ENCODE results near the gene APOL5. TPM values are rescaled to one million over a fixed set of nuclear protein-coding genes. Genes with fewer than 3 reads are reported as not detected.
"Not testable (repeated sequence)": the region's sequence is repeated elsewhere in the genome, so short reads cannot be mapped to it uniquely, and the experiment has no call there.

Gene APOL5
- polyA plus RNA-seq, 1 donor (not counting 4 experiments of a cell fraction or from before 2014, with no cell fraction given) = not detected

- H3K4me1 ChIP-seq (ENCODE audit: control insufficient read depth, extremely low read depth, insufficient read depth, low read length) = peaks cover 6% of the 10 kb centered on the region
- no peak overlapping the region for H3K4me2 ChIP-seq (ENCODE audit: control insufficient read depth, extremely low read depth, insufficient read depth, low read depth, low read length)
- H3K27me3 ChIP-seq (ENCODE audit: control insufficient read depth, extremely low read depth, insufficient read depth, low read length) = no peaks in the 10 kb centered on the region
- H2AFZ ChIP-seq (ENCODE audit: control insufficient read depth, low read length) = no peak overlapping the region
- no peaks in the 10 kb centered on the region for H3K36me3 ChIP-seq (ENCODE audit: control insufficient read depth in 2 of 2, extremely low read depth in 1 of 2, insufficient read depth in 2 of 2, low read length in 2 of 2)
- DNase-seq (ENCODE audit: low read depth, low spot score) (no peak), FAIRE-seq (no peak)
- H3K9me3 ChIP-seq (ENCODE audit: control insufficient read depth, low read depth, low read length) = peaks cover 2% of the 10 kb centered on the region
- no peaks in the 10 kb centered on the region for H4K20me1 ChIP-seq (ENCODE audit: control insufficient read depth, extremely low read depth, insufficient read depth, low read length)
- no peak overlapping the region for H3K4me3 ChIP-seq (ENCODE audit: control insufficient read depth in 2 of 3, extremely low read depth in 1 of 3, insufficient read depth in 2 of 3, low read depth in 1 of 3, low read length in 3 of 3)
- no peaks in the 10 kb centered on the region for H3K9me1 ChIP-seq (ENCODE audit: control insufficient read depth, extremely low read depth, insufficient read depth, low read length)
- no peaks in the 10 kb centered on the region for H3K79me2 ChIP-seq (ENCODE audit: control insufficient read depth, insufficient read depth, low read length)
- dilution Hi-C loops (cut with MboI; ENCODE audit: extremely low pct_ligation_motif_present, low sequenced_read_pairs) = no loop called here
- H3K27ac ChIP-seq (ENCODE audit: control insufficient read depth, insufficient read depth, low read length) = no peak overlapping the region
- TF ChIP-seq, protein P1, sequence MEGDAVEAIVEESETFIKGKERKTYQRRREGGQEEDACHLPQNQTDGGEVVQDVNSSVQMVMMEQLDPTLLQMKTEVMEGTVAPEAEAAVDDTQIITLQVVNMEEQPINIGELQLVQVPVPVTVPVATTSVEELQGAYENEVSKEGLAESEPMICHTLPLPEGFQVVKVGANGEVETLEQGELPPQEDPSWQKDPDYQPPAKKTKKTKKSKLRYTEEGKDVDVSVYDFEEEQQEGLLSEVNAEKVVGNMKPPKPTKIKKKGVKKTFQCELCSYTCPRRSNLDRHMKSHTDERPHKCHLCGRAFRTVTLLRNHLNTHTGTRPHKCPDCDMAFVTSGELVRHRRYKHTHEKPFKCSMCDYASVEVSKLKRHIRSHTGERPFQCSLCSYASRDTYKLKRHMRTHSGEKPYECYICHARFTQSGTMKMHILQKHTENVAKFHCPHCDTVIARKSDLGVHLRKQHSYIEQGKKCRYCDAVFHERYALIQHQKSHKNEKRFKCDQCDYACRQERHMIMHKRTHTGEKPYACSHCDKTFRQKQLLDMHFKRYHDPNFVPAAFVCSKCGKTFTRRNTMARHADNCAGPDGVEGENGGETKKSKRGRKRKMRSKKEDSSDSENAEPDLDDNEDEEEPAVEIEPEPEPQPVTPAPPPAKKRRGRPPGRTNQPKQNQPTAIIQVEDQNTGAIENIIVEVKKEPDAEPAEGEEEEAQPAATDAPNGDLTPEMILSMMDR (optimal IDR thresholded peaks at IDR 0.05 in 1 of 3, IDR thresholded peaks at IDR 0.05 in 1 of 3, conservative IDR thresholded peaks at IDR 0.05 in 1 of 3; ENCODE audit: extremely low read depth in 1 of 3, insufficient read depth in 2 of 3, low read length in 3 of 3) = no peak
- no peak for TF ChIP-seq EZH2 (IDR thresholded peaks at IDR 0.05; ENCODE audit: low read length)
- H3K9ac ChIP-seq (ENCODE audit: control insufficient read depth, extremely low read depth, insufficient read depth, low read length) = no peak overlapping the region
Observed at GRCh38 chr22:35677460-35678187, 40.0 kb upstream of the APOL5 start.

DNA sequence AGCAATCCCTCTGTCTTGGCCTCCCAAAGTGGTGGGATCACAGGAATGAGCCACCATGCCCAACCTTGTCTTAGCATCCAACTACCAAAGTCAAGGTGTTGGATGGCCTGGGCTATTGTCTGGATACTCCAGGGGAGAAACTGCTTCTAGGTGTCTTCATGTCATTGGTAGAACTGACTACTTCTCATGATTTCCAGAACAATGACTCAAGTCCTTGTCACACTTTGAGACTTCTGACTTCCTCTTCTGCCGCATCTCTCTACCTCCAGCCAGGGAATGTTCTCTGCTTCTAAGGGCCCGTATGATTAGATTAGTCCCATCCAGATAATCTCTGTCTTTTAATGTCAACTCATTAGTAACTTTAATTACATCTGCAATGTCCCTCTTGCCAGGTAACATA, 38.8 kb upstream of the APOL5 start:
- Histone ChIP-seq H3K4me2 (ENCODE audit: control insufficient read depth, extremely low read depth, insufficient read depth, low read depth, low read length) (no peak overlapping the region), H3K9me3 (ENCODE audit: control insufficient read depth, low read depth, low read length) (peaks cover 2% of the 10 kb centered on the region), H3K36me3 (ENCODE audit: control insufficient read depth in 2 of 2, extremely low read depth in 1 of 2, insufficient read depth in 2 of 2, low read length in 2 of 2) (no peaks in the 10 kb centered on the region), H4K20me1 (ENCODE audit: control insufficient read depth, extremely low read depth, insufficient read depth, low read length) (no peaks in the 10 kb centered on the region), H3K79me2 (ENCODE audit: control insufficient read depth, insufficient read depth, low read length) (no peaks in the 10 kb centered on the region), H3K27me3 (ENCODE audit: control insufficient read depth, extremely low read depth, insufficient read depth, low read length) (no peaks in the 10 kb centered on the region), H3K9ac (ENCODE audit: control insufficient read depth, extremely low read depth, insufficient read depth, low read length) (no peak overlapping the region), H2AFZ (ENCODE audit: control insufficient read depth, low read length) (no peak overlapping the region), H3K9me1 (ENCODE audit: control insufficient read depth, extremely low read depth, insufficient read depth, low read length) (no peaks in the 10 kb centered on the region), H3K4me3 (ENCODE audit: control insufficient read depth in 2 of 3, extremely low read depth in 1 of 3, insufficient read depth in 2 of 3, low read depth in 1 of 3, low read length in 3 of 3) (no peak overlapping the region), H3K27ac (ENCODE audit: control insufficient read depth, insufficient read depth, low read length) (no peak overlapping the region), H3K4me1 (ENCODE audit: control insufficient read depth, extremely low read depth, insufficient read depth, low read length) (peaks cover 6% of the 10 kb centered on the region)
- DNase-seq (ENCODE audit: low read depth, low spot score) (no peak), FAIRE-seq (no peak)
- TF ChIP-seq EZH2 (IDR thresholded peaks at IDR 0.05; ENCODE audit: low read length) = no peak
- TF ChIP-seq, protein P1 (optimal IDR thresholded peaks at IDR 0.05 in 1 of 3, IDR thresholded peaks at IDR 0.05 in 1 of 3, conservative IDR thresholded peaks at IDR 0.05 in 1 of 3; ENCODE audit: extremely low read depth in 1 of 3, insufficient read depth in 2 of 3, low read length in 3 of 3) = no peak
- dilution Hi-C loops (cut with MboI; ENCODE audit: extremely low pct_ligation_motif_present, low sequenced_read_pairs) = no loop called here

- H4K20me1 ChIP-seq (ENCODE audit: control insufficient read depth, extremely low read depth, insufficient read depth, low read length); FAIRE-seq; H3K4me1 ChIP-seq (ENCODE audit: control insufficient read depth, extremely low read depth, insufficient read depth, low read length); dilution Hi-C loops (cut with MboI; ENCODE audit: extremely low pct_ligation_motif_present, low sequenced_read_pairs); H3K79me2 ChIP-seq (ENCODE audit: control insufficient read depth, insufficient read depth, low read length); H3K9me3 ChIP-seq (ENCODE audit: control insufficient read depth, low read depth, low read length); H3K4me2 ChIP-seq (ENCODE audit: control insufficient read depth, extremely low read depth, insufficient read depth, low read depth, low read length); H3K4me3 ChIP-seq (ENCODE audit: control insufficient read depth in 2 of 3, extremely low read depth in 1 of 3, insufficient read depth in 2 of 3, low read depth in 1 of 3, low read length in 3 of 3); H3K27me3 ChIP-seq (ENCODE audit: control insufficient read depth, extremely low read depth, insufficient read depth, low read length); H3K36me3 ChIP-seq (ENCODE audit: control insufficient read depth in 2 of 2, extremely low read depth in 1 of 2, insufficient read depth in 2 of 2, low read length in 2 of 2); H3K9ac ChIP-seq (ENCODE audit: control insufficient read depth, extremely low read depth, insufficient read depth, low read length); H3K27ac ChIP-seq (ENCODE audit: control insufficient read depth, insufficient read depth, low read length); DNase-seq (ENCODE audit: low read depth, low spot score); H2AFZ ChIP-seq (ENCODE audit: control insufficient read depth, low read length); H3K9me1 ChIP-seq (ENCODE audit: control insufficient read depth, extremely low read depth, insufficient read depth, low read length): not testable (repeated sequence)
Observed at GRCh38 chr22:35679492-35679891, 38.2 kb upstream of the APOL5 start.

Data from keratinocyte (primary cell).